ENCODE data around the gene TCF3.
A peak's percentile ranks its signal among the peaks of the same experiment; 100 is the strongest.
"Not testable (repeated sequence)": the region's sequence is repeated elsewhere in the genome, so short reads cannot be mapped to it uniquely, and the experiment has no call there.

Gene TCF3

GRCh38 chr19:1651568-1652291 is 685 bp downstream of the TCF3 start:
- peak; percentile 65 for DNase-seq (ENCODE audit: low read depth, low spot score)

GRCh38 chr19:1650650-1651567 is 1.5 kb downstream of the TCF3 start:
- peak; percentile 52 for DNase-seq (ENCODE audit: low read depth, low spot score)

- DNase-seq (ENCODE audit: low read depth, low spot score), result no peak
These were observed 2.4 kb downstream of the TCF3 start for GRCh38 chr19:1649706-1650649.

- peak; percentile 32 for DNase-seq (ENCODE audit: low read depth, low spot score)
These were observed 3.4 kb downstream of the TCF3 start for GRCh38 chr19:1648920-1649541.

GRCh38 chr19:1648459-1648849 is 4.0 kb downstream of the TCF3 start:
- no peak for DNase-seq (ENCODE audit: low read depth, low spot score)

GRCh38 chr19:1647501-1648458 is 4.6 kb downstream of the TCF3 start:
- DNase-seq (ENCODE audit: low read depth, low spot score), result no peak

GRCh38 chr19:1646659-1647453 is 5.6 kb downstream of the TCF3 start:
- DNase-seq (ENCODE audit: low read depth, low spot score), result no peak

- DNase-seq (ENCODE audit: low read depth, low spot score), result no peak
These were observed 6.3 kb downstream of the TCF3 start for GRCh38 chr19:1646149-1646548.

- no peak for DNase-seq (ENCODE audit: low read depth, low spot score)
These were observed 7.1 kb downstream of the TCF3 start for GRCh38 chr19:1645299-1645698.

GRCh38 chr19:1644070-1644469 is 8.3 kb downstream of the TCF3 start:
- no peak for DNase-seq (ENCODE audit: low read depth, low spot score)

GRCh38 chr19:1640893-1641448 is 11.4 kb downstream of the TCF3 start:
- DNase-seq (ENCODE audit: low read depth, low spot score), result not testable (repeated sequence)

GRCh38 chr19:1636325-1637236 is 15.8 kb downstream of the TCF3 start:
- no peak for DNase-seq (ENCODE audit: low read depth, low spot score)

- DNase-seq (ENCODE audit: low read depth, low spot score), result no peak
These were observed 17.5 kb downstream of the TCF3 start for GRCh38 chr19:1634938-1635243.

GRCh38 chr19:1634242-1634937 is 18.0 kb downstream of the TCF3 start:
- no peak for DNase-seq (ENCODE audit: low read depth, low spot score)

- no peak for DNase-seq (ENCODE audit: low read depth, low spot score)
These were observed 19.1 kb downstream of the TCF3 start for GRCh38 chr19:1633269-1633826.

- DNase-seq (ENCODE audit: low read depth, low spot score), result no peak
These were observed 19.8 kb downstream of the TCF3 start for GRCh38 chr19:1632462-1633268.

Data from astrocyte of the hippocampus (primary cell).